HG02588 (cell line): ENCODE results near the gene MAN1A2.

Experiments
- ATAC-seq: cut with Tn5 transposase; IDR thresholded peaks from one replicate; pipeline ENCODE4 v1.9.1; 2021; ENCODE audit warnings: mild to moderate bottlenecking, moderate library complexity; ENCODE audit not compliant: unreplicated experiment

Gene MAN1A2

DNA sequence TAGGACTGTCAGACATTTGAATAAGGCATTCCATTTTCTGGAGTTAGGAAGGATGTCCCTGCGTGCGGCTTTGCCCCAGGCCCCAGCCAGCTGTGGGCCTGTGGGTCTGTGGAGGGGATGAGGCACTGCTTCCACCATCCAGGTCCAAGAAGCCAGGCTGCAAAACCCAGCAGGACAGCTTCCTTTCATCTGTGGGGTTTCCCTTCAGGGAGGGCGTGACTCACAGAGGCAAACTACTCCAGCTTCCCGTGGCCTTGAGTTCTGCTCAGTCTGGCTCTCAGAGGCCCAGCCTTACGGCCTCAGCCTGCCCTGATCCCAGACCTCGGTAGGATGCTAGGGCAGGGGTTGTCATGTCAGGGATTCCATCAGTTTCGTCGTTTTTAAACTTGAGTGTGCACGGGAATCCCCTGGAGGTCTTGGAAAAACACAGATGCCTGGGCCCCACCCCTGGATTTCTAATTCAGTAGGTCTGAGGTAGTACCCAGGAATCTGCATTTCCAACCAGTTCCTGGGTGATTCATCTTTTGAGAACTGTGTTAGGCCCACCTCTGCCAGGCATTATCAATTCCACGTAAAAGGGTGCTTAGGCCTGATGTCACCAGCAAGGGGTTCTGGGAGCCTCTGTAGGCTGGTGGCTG, 206.3 kb downstream of the MAN1A2 start:
- ATAC-seq, result no peak

DNA sequence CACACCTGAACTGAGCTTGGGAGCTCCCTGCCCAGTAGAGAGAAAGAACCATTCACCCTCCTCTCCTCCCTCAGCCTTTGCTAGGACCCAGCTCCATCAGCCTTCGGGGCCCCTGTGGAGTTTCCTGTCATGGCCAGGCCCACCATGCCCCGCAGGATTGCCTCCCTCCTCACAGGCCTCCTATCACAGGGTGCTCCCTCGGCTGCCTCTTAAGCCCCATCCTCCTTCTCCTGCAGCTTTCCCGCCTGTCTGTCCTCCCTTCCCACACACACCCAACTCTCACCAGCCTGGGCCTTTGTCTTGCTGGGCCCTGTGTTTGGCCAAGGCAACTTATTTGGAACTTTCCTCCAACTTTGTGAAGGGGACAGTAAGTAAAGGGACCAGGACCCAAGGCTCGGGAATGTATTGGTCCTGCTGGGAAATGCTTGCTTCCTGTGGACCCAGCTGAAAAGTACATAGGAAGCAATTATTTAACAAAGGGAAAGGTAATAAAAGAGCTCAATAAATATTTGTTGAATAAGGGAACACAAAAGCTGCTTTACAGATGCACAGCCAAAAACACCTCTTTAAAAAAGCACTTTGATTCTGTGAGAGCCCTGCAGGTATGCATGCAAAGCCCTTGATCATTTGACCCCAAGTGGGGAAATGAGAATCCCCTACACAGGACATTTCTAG, 207.0 kb downstream of the MAN1A2 start:
- ATAC-seq, result no peak

DNA sequence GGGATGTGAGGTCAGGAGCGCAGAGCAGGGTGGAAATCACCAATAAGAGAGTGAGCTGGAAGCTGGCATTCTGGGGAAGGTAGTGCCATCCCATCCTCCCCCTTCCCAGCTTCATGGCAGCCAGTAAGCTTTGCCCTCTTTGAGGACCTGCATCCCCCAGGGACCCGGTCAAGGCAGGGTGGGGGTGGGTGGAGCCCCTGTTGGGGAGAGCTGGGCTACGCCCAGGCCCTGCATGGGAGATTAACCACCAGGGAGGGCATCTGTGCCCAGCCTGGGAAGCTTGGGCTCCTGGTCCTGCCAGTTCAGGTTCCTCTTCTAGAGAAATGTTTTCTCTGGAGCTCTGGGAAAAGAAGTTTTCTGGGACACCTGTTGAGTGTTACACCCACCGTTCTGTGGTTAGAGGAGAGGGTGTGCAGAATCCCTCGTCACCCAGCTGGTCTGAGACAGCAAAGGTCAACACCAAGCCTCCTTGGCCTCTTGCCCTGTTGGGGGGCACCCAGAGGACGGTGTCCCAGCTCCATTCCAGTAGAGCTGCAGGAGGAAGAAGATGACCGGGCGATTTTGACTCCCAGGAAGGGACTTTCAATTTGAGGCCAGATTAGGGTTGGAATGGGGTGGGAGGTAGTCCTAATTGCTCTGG, 208.5 kb downstream of the MAN1A2 start:
- ATAC-seq, result no peak

DNA sequence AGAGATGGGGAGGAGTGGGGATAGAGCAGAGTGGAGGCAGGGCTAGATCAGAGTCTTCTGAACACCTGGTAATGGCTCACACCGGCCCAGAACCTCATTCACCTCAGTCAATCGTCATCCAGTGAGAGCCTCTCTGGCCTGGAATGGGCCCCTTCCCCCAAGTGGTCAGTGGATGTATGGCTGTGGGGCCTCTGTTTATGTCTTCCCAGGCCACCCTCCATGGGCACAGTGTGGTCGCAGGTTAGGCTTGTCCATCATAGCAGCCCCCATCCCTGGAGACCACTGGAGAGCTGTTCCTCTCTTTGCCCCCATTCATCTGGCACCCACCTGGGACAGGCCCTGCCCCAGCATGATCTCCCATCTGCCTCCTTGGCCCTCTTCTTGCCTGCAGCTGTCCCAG, 209.0 kb downstream of the MAN1A2 start:
- ATAC-seq, result no peak

DNA sequence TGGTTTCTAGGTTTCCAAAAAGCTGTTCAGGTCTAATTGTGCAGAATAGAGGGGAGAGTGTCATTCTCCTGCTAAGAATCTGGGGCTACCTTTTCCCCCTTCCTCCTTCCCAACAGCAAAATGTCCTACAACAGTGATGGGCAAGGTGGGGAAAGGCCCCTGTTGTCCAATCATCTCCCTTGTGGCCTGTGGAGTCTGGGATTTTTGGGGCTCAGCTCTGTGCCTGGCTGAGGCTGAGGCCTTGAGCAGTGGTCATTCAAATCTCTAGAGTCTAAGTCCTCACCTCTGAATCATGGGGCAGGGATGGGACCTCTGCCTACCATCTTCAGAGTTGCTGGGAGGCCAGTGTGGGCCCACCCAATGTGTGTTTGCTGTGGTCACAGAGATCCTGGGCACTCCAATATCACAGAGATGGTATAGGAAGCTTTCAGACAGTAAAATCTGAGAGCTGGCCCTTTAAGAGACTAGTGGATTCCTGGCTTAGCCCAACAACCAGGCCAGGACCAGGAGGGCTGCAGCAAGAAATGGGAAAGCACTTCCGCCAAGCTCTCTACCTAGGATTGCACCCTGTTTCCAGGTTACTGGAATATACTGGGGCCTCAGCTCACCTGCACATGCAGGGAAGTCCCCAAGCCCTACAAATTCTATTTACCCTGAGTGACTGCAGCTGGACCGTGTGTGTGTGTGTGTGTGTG, 210.1 kb downstream of the MAN1A2 start:
- no peak for ATAC-seq

DNA sequence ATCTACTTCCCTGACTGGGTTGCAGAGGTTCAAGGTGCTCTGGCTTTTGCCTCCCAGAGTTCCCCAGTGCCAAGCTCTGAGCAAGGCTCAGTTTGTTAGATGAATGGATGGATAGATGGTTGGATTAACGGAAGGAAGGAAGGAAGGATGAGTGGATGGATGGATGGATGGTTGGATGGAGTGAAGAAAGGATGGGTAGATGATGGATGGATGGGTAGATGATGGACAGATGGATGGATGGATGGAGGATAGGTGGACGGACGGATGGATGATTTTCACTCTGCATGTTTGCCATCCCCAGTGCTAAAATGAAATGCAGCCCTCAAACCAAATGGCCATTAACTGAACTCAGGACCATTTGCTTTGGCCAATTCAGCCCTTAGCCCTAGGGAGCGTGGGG, 211.2 kb downstream of the MAN1A2 start:
- no peak for ATAC-seq
